DMS 273 (cell line): ENCODE measurements around the gene SNX17.
"Not testable (repeated sequence)": the region's sequence is repeated elsewhere in the genome, so short reads cannot be mapped to it uniquely, and the experiment has no call there.

Source experiments
- DNase-seq: peaks from one replicate; lab custom pipeline; 2025; ENCODE audit not compliant: unreplicated experiment; lab: John Stamatoyannopoulos, UW

Gene SNX17

GRCh38 chr2:27398962-27399361, 28.5 kb downstream of the SNX17 start:
- no peak for DNase-seq

- no peak for DNase-seq
These were observed 30.1 kb downstream of the SNX17 start for GRCh38 chr2:27400348-27401135.

- peak; percentile 81 for DNase-seq
These were observed 37.5 kb downstream of the SNX17 start for GRCh38 chr2:27407798-27408491.

- DNase-seq: peak; percentile 88
These were observed 38.3 kb downstream of the SNX17 start for GRCh38 chr2:27408601-27409320.

- DNase-seq: peak; percentile 98
These were observed 39.1 kb downstream of the SNX17 start, which contains the start of gene PPM1G for GRCh38 chr2:27409321-27410073. Gene PPM1G, minus strand, starts transcription at chr2:27409591. Its CDS starts 169 bp downstream, at chr2:27409422.

GRCh38 chr2:27412419-27413152, 42.2 kb downstream of the SNX17 start:
- DNase-seq: no peak

- no peak for DNase-seq
These were observed 45.7 kb downstream of the SNX17 start for GRCh38 chr2:27416151-27416550.

GRCh38 chr2:27420996-27421395, 50.6 kb downstream of the SNX17 start:
- no peak for DNase-seq

- no peak for DNase-seq
These were observed 51.3 kb downstream of the SNX17 start for GRCh38 chr2:27421660-27422250.

- DNase-seq: no peak
These were observed 52.5 kb downstream of the SNX17 start for GRCh38 chr2:27422958-27423357.

- not testable (repeated sequence) for DNase-seq
These were observed 54.6 kb downstream of the SNX17 start for GRCh38 chr2:27425039-27425438.
